Measurements from ENCODE around the gene TOLLIP.

DNA sequence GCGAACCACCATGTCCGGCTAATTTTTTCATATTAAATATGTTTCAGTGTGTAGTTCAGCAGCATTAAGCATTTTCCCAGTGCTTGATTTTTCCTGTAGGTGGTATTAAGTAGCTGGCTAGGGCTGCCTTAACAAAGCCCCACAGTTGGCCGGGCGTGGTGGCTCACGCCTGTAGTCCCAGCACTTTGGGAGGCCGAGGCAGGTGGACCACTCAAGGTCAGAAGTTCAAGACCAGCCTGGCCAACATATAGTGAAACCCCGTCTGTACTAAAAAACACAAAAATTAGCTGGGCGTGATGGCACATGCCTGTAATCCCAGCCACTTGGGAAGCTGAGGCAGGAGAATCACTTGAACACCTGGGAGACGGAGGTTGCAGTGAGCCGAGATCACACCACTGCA is 33.5 kb upstream of the TOLLIP start:
- TF ChIP-seq, protein P1, sequence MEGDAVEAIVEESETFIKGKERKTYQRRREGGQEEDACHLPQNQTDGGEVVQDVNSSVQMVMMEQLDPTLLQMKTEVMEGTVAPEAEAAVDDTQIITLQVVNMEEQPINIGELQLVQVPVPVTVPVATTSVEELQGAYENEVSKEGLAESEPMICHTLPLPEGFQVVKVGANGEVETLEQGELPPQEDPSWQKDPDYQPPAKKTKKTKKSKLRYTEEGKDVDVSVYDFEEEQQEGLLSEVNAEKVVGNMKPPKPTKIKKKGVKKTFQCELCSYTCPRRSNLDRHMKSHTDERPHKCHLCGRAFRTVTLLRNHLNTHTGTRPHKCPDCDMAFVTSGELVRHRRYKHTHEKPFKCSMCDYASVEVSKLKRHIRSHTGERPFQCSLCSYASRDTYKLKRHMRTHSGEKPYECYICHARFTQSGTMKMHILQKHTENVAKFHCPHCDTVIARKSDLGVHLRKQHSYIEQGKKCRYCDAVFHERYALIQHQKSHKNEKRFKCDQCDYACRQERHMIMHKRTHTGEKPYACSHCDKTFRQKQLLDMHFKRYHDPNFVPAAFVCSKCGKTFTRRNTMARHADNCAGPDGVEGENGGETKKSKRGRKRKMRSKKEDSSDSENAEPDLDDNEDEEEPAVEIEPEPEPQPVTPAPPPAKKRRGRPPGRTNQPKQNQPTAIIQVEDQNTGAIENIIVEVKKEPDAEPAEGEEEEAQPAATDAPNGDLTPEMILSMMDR (IDR thresholded peaks at IDR 0.05; ENCODE audit: low read depth, low read length): no peak
- TF ChIP-seq POLR2A (IDR thresholded peaks at IDR 0.05; ENCODE audit: extremely low read depth, insufficient read length): no peak
- TF ChIP-seq, protein P2, sequence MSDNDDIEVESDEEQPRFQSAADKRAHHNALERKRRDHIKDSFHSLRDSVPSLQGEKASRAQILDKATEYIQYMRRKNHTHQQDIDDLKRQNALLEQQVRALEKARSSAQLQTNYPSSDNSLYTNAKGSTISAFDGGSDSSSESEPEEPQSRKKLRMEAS (IDR thresholded peaks at IDR 0.05; ENCODE audit: low read depth, low read length): no peak
